ENCODE results near the gene ZCCHC2.

DNA sequence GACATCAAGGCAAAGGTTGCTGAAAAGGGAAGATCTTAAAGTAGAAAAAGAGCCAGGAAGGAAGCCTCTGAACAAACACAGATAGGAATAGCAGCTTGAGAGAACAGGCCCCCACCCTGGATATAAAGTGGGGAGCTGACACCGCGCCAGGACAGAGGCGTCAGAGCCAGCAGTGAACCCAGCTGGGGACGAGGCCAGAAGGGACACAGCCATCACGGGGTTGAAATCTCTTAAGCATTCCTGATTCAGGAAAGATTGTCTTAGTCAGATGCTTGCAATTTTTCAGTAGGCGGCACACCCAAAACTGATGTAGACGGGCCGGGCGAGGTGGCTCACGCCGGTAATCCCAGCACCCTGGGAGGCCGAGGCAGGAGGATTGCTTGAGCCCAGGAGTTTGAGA lies 98.7 kb downstream of the ZCCHC2 start:
- no peak for TF ChIP-seq POLR2AphosphoS5 (IDR thresholded peaks at IDR 0.05)
- no peak for TF ChIP-seq CTCF (IDR thresholded peaks at IDR 0.05)
- no peak for TF ChIP-seq POLR2A (IDR thresholded peaks at IDR 0.05)
- no peak for TF ChIP-seq EP300 (IDR thresholded peaks at IDR 0.05; ENCODE audit: low read depth)

All from transverse colon (tissue), 4 donors.